Heart right ventricle (tissue), 16 donors: ENCODE results near the gene ADCY4. TPM values are rescaled to one million over a fixed set of nuclear protein-coding genes. Genes with fewer than 3 reads are reported as not detected.
"Not testable (repeated sequence)": the region's sequence is repeated elsewhere in the genome, so short reads cannot be mapped to it uniquely, and the experiment has no call there.

Experiments
- ATAC-seq, 8 donors: fragments of 200-7000 bp; cut with Tn5 transposase; one replicate each; pipeline ENCODE4 v1.9.1; 2020; ENCODE audit warnings: mild to moderate bottlenecking in 8 of 8, moderate library complexity in 8 of 8, moderate number of reproducible peaks in 1 of 8
- DNase-seq, 2 donors: peaks; one replicate each; pipeline ENCODE4 v3.0.0-alpha.2; 2020
- H3K27ac ChIP-seq, 10 donors: fragments of 200-600 bp; sonication (generic) in 2 of 10; one replicate each; pipeline versions ENCODE4 v1.5.0 to v1.8.0; 2020 to 2022; ENCODE audit warnings: mild to moderate bottlenecking in 3 of 10
- H3K27me3 ChIP-seq, 7 donors: fragments of 200-600 bp; one replicate each; pipeline ENCODE4 v1.8.0; 2021 to 2022; ENCODE audit warnings: mild to moderate bottlenecking in 2 of 7
- H3K36me3 ChIP-seq, 9 donors: fragments of 200-600 bp; sonication (generic) in 1 of 9; one replicate each; pipeline versions ENCODE4 v1.5.0 to v1.8.0; 2020 to 2022; ENCODE audit warnings: mild to moderate bottlenecking in 2 of 9
- H3K4me1 ChIP-seq, 9 donors: fragments of 200-600 bp; sonication (generic) in 1 of 9; one replicate each; pipeline versions ENCODE4 v1.5.0 to v1.8.0; 2020 to 2022; ENCODE audit warnings: mild to moderate bottlenecking in 4 of 9
- H3K4me3 ChIP-seq, 10 donors: fragments of 200-600 bp; sonication (generic) in 2 of 10; one replicate each; pipeline versions ENCODE4 v1.5.0 to v1.8.0; 2020 to 2022; ENCODE audit warnings: mild to moderate bottlenecking in 7 of 10, moderate library complexity in 2 of 10
- H3K9me3 ChIP-seq, 11 donors: fragments of 200-600 bp in 10 of 11; sonication (generic) in 2 of 11; one replicate each; pipeline versions ENCODE4 v1.5.0 to v1.8.0; 2013 to 2022; ENCODE audit warnings: mild to moderate bottlenecking in 2 of 11, control low read depth in 1 of 11, moderate library complexity in 1 of 11
- CTCF ChIP-seq, 9 donors: fragments of 200-600 bp; sonication (generic) in 2 of 9; IDR thresholded peaks; one replicate each; pipeline versions ENCODE4 v1.5.0 to v1.8.0; 2021 to 2022; ENCODE audit warnings: antibody characterized with exemption in 9 of 9, mild to moderate bottlenecking in 5 of 9, moderate library complexity in 1 of 9
- WGBS, 2 donors: extraction: QIAGEN DNeasy Blood & Tissue Kit; methylation state at CpG; one replicate each; pipeline ENCODE4 v1.1.7; 2013; ENCODE audit warnings: inconsistent platforms in 1 of 2; 5-methylcytosine and 5-hydroxymethylcytosine counted together
- intact Hi-C, 10 donors: fragments of 100-400 bp; cut with DNase I; formaldehyde crosslinking; loops; one replicate each; pipeline versions ENCODE4 v1.11.1 to v1.14.2; 2022
- polyA plus RNA-seq, 2 donors: library from polyadenylated mRNA; stranded (reverse); fragments of 200-250 nt; gene quantifications; one replicate each; pipeline ENCODE4 v1.2.3, GENCODE V29; 2013
- total RNA-seq, 10 donors: library from RNA; stranded (reverse); fragmentation: NEBNext Ultra II Directional in 3 of 10; extraction: Animal tissue kit (Norgen Biotek cat#: 25700) in 3 of 10; gene quantifications; one replicate each; pipeline versions ENCODE4 v1.2.1 to v1.2.4, GENCODE V29; 2021 to 2023
- donor health status: Arrhythmogenic right ventricular cardiomyopathy.
- donor health status: ischemic (EF 13 %, LVEDD 7.1; RV severe dilation, severe dysfunction).
- donor health status: healthy with polysubstance abuse.
- donor health status: DM: no; HTN: yes; CAD: no.
- donor health status: DM: no; HTN: no; CAD: no.
- donor health status: ischemic (EF 25% LVEDD 6.9; RV normal size, moderate dysfunction).
- donor health status: ischemic (EF 25% LVEDD 5.7; RV mildly dilated, moderate dysfunction).
- donor health status: healthy.
- donor health status: DM: yes; HTN: yes; CAD: no.
- donor health status: Ischemic cardiomyopathy.
- donor health status: ischemic (EF 35%, LVEDD 5.7; RV mildly dilated, moderate dysfunction).
- donor health status: nonischemic (EF 11% LVEDD 7.7; RV severe dilation, severe dysfunction).
- donor health status: DM: yes; HTN: yes; CAD: no.
- donor health status: PGD.
- donor health status: ischemic (EF 29% LVEDD 5.4; RV normal size, mild dysfunction).
- donor health status: nonischemic (EF 23%, LVEDD 6.1; RV moderate dilation, normal function).

ADCY4 gene
- total and polyA plus RNA-seq, 12 donors = 17.4 to 104 (median 23.4) TPM

GRCh38 chr14:24377126-24377525 is 42.3 kb upstream of the ADCY4 start:
- H3K9me3 ChIP-seq = no peaks in the 10 kb centered on the region
- peaks cover 0 to 28% (median 7%) of the 10 kb centered on the region in 9 donors for H3K4me1 ChIP-seq
- H3K27ac ChIP-seq = no peak overlapping the region
- no peak for TF ChIP-seq CTCF (IDR thresholded peaks at IDR 0.05)
- H3K27me3 ChIP-seq = peaks cover 0 to 10% (median 0%) of the 10 kb centered on the region in 7 donors
- DNase-seq = no peak
- peaks cover 0 to 34% (median 0%) of the 10 kb centered on the region in 9 donors for H3K36me3 ChIP-seq
- intact Hi-C loops = no loop called here
- no peak for ATAC-seq
- H3K4me3 ChIP-seq = no peak overlapping the region
- 65 to 71% methylated on average over 7 of the region's 7 CpGs for whole genome bisulfite sequencing, 2 donors

GRCh38 chr14:24376448-24377070 is 41.7 kb upstream of the ADCY4 start:
- Histone ChIP-seq H3K27ac (no peak overlapping the region), H3K36me3 (peaks cover 0 to 34% (median 0%) of the 10 kb centered on the region in 9 donors), H3K4me3 (no peak overlapping the region), H3K4me1 (peaks cover 0 to 34% (median 7%) of the 10 kb centered on the region in 9 donors), H3K27me3 (peaks cover 0 to 10% (median 0%) of the 10 kb centered on the region in 7 donors), H3K9me3 (no peaks in the 10 kb centered on the region)
- intact Hi-C loops = no loop called here
- TF ChIP-seq CTCF (IDR thresholded peaks at IDR 0.05) = no peak
- DNase-seq = no peak
- ATAC-seq = no peak
- 61 to 69% methylated on average over 16 of the region's 16 CpGs for WGBS, 2 donors

- H3K27me3 ChIP-seq = peaks cover 0 to 20% (median 3%) of the 10 kb centered on the region in 7 donors
- 78 to 79% methylated on average over 12 of the region's 12 CpGs for WGBS, 2 donors
- no peaks in the 10 kb centered on the region for H3K9me3 ChIP-seq
- H3K4me3 ChIP-seq = no peak overlapping the region
- H3K36me3 ChIP-seq = peaks cover 0 to 34% (median 0%) of the 10 kb centered on the region in 9 donors
- ATAC-seq (peak; percentile 8 to 43 (median 17)), DNase-seq (peak; percentile 71 to 79)
- H3K4me1 ChIP-seq = peaks cover 0 to 60% (median 7%) of the 10 kb centered on the region in 9 donors
- no peak for TF ChIP-seq CTCF (IDR thresholded peaks at IDR 0.05)
- peak overlapping the region in 6 of 10 donors; percentile 34 to 68 (median 44) for H3K27ac ChIP-seq
- intact Hi-C loops = loop anchor here in 1 of 10 donors (5.0 kb wide), 1 partner anchor 39 kb away; no protein-coding TSS in a partner anchor
Observed at GRCh38 chr14:24372701-24373416, 38.0 kb upstream of the ADCY4 start.

- H3K27ac ChIP-seq = peak overlapping the region in 6 of 10 donors; percentile 36 to 68 (median 46)
- not testable (repeated sequence) for H3K9me3 ChIP-seq, H3K4me3 ChIP-seq, DNase-seq, ATAC-seq
- H3K27me3 ChIP-seq = peaks cover 0 to 30% (median 9%) of the 10 kb centered on the region in 7 donors
- peaks cover 0 to 27% (median 0%) of the 10 kb centered on the region in 9 donors for H3K36me3 ChIP-seq
- intact Hi-C loops = loop anchor here in 2 of 10 donors (1.0 to 5.0 kb wide), 2 partner anchors 41 to 61 kb away; no protein-coding TSS in a partner anchor
- WGBS, 2 donors = 81 to 89% methylated on average over 3 of the region's 3 CpGs
- peaks cover 0 to 61% (median 16%) of the 10 kb centered on the region in 9 donors for H3K4me1 ChIP-seq
Observed at GRCh38 chr14:24371605-24372004, 36.7 kb upstream of the ADCY4 start.
